Tibial nerve (tissue), 3 donors: ENCODE results near the gene MYOG.

Experiments
- CTCF ChIP-seq, 5 experiments: fragments of 200-600 bp in 3 of 5; fragments of 450-650 bp in 2 of 5; sonication (generic) in 3 of 5; IDR thresholded peaks; one replicate each; pipeline ENCODE4 v1.5.1; 2016 to 2019; ENCODE audit warnings: antibody characterized with exemption in 5 of 5, mild to moderate bottlenecking in 3 of 5, moderate library complexity in 2 of 5
- POLR2A ChIP-seq, 2 donors: fragments of 450-650 bp; IDR thresholded peaks; one replicate each; pipeline ENCODE4 v1.6.1; 2017; ENCODE audit warnings: antibody characterized with exemption in 2 of 2, mild to moderate bottlenecking in 2 of 2, moderate library complexity in 2 of 2

GRCh38 chr1:203038217-203038741, 47.5 kb downstream of the MYOG start:
- no peak for TF ChIP-seq CTCF (IDR thresholded peaks at IDR 0.05)
- no peak for TF ChIP-seq POLR2A (IDR thresholded peaks at IDR 0.05)
